GM19099 (cell line): ENCODE data around the gene FAM180A.

ENCODE experiments used
- POLR2A ChIP-seq: IDR thresholded peaks from 3 replicates; pipeline ENCODE4 v1.6.1; 2011; ENCODE audit warnings: low read depth; ENCODE audit not compliant: insufficient read length; ENCODE audit errors: extremely low read depth

FAM180A gene

GRCh38 chr7:135777626-135778398, 29.2 kb upstream of the FAM180A start:
- TF ChIP-seq POLR2A, result no peak

- TF ChIP-seq POLR2A, result no peak
These were observed 26.6 kb upstream of the FAM180A start for GRCh38 chr7:135775230-135775629.

GRCh38 chr7:135774284-135774683, 25.7 kb upstream of the FAM180A start:
- no peak for TF ChIP-seq POLR2A

GRCh38 chr7:135773464-135773863, 24.9 kb upstream of the FAM180A start:
- no peak for TF ChIP-seq POLR2A

GRCh38 chr7:135772639-135773222, 24.1 kb upstream of the FAM180A start:
- no peak for TF ChIP-seq POLR2A

- TF ChIP-seq POLR2A, result no peak
These were observed 23.5 kb upstream of the FAM180A start for GRCh38 chr7:135771961-135772638.

GRCh38 chr7:135771051-135771450, 22.4 kb upstream of the FAM180A start:
- no peak for TF ChIP-seq POLR2A

GRCh38 chr7:135770139-135770710, 21.6 kb upstream of the FAM180A start:
- TF ChIP-seq POLR2A, result no peak

- no peak for TF ChIP-seq POLR2A
These were observed 20.6 kb upstream of the FAM180A start for GRCh38 chr7:135769005-135769802.

- TF ChIP-seq POLR2A, result no peak
These were observed 19.9 kb upstream of the FAM180A start for GRCh38 chr7:135768467-135768866.

GRCh38 chr7:135768064-135768463, 19.5 kb upstream of the FAM180A start:
- TF ChIP-seq POLR2A, result no peak

- no peak for TF ChIP-seq POLR2A
These were observed 14.6 kb upstream of the FAM180A start for GRCh38 chr7:135763261-135763660.

GRCh38 chr7:135761751-135762488, 13.3 kb upstream of the FAM180A start:
- no peak for TF ChIP-seq POLR2A

- no peak for TF ChIP-seq POLR2A
These were observed 10.9 kb upstream of the FAM180A start for GRCh38 chr7:135759532-135759931.

- no peak for TF ChIP-seq POLR2A
These were observed 9.9 kb upstream of the FAM180A start for GRCh38 chr7:135758531-135758932.
